Stimulated activated CD8-positive, alpha-beta memory T cell treated with anti-CD3 and anti-CD28 coated beads, Interleukin-12 subunit alpha, Interleukin-12 subunit beta, amount 100 ng/mL, for 4 hours (primary cell): ENCODE data around the gene DNHD1.

Experiments used
- DNase-seq: peaks from one replicate; pipeline ENCODE4 v3.0.0-alpha.2; 2020; ENCODE audit warnings: low read depth

The DNHD1 gene

GRCh38 chr11:6563121-6563619, 66.1 kb downstream of the DNHD1 start:
- DNase-seq = no peak

GRCh38 chr11:6563667-6564066, 66.6 kb downstream of the DNHD1 start:
- DNase-seq = no peak

GRCh38 chr11:6565325-6565724, 68.2 kb downstream of the DNHD1 start:
- DNase-seq = no peak

GRCh38 chr11:6565988-6566703, 69.1 kb downstream of the DNHD1 start:
- no peak for DNase-seq

- DNase-seq = no peak
Measured at GRCh38 chr11:6566704-6567370, 69.8 kb downstream of the DNHD1 start.

GRCh38 chr11:6567371-6567745, 70.3 kb downstream of the DNHD1 start:
- no peak for DNase-seq

- DNase-seq = no peak
Measured at GRCh38 chr11:6568191-6568918, 71.3 kb downstream of the DNHD1 start.

- no peak for DNase-seq
Measured at GRCh38 chr11:6569706-6570105, 72.6 kb downstream of the DNHD1 start.

GRCh38 chr11:6570691-6571427, 73.8 kb downstream of the DNHD1 start:
- DNase-seq = no peak

GRCh38 chr11:6571434-6572008, 74.4 kb downstream of the DNHD1 start:
- no peak for DNase-seq

GRCh38 chr11:6572215-6572614, 75.1 kb downstream of the DNHD1 start:
- DNase-seq = no peak

- DNase-seq = no peak
Measured at GRCh38 chr11:6574816-6575715, 78.0 kb downstream of the DNHD1 start.

GRCh38 chr11:6576471-6577373, 79.6 kb downstream of the DNHD1 start:
- DNase-seq = no peak

GRCh38 chr11:6578134-6578533, 81.1 kb downstream of the DNHD1 start:
- no peak for DNase-seq

- no peak for DNase-seq
Measured at GRCh38 chr11:6579681-6580080, 82.6 kb downstream of the DNHD1 start.

GRCh38 chr11:6583584-6583983, 86.5 kb downstream of the DNHD1 start:
- no peak for DNase-seq

- DNase-seq = no peak
Measured at GRCh38 chr11:6584528-6584927, 87.4 kb downstream of the DNHD1 start.

GRCh38 chr11:6586434-6587359, 89.6 kb downstream of the DNHD1 start:
- no peak for DNase-seq
